HG02884 (cell line): ENCODE results near the gene FAM120B.

ENCODE experiments used
- ATAC-seq: cut with Tn5 transposase; IDR thresholded peaks from one replicate; pipeline ENCODE4 v1.9.1; 2021; ENCODE audit warnings: mild to moderate bottlenecking, moderate library complexity; ENCODE audit not compliant: unreplicated experiment

FAM120B gene

GRCh38 chr6:170453586-170454511 is 147.3 kb downstream of the FAM120B start:
- no peak for ATAC-seq

DNA sequence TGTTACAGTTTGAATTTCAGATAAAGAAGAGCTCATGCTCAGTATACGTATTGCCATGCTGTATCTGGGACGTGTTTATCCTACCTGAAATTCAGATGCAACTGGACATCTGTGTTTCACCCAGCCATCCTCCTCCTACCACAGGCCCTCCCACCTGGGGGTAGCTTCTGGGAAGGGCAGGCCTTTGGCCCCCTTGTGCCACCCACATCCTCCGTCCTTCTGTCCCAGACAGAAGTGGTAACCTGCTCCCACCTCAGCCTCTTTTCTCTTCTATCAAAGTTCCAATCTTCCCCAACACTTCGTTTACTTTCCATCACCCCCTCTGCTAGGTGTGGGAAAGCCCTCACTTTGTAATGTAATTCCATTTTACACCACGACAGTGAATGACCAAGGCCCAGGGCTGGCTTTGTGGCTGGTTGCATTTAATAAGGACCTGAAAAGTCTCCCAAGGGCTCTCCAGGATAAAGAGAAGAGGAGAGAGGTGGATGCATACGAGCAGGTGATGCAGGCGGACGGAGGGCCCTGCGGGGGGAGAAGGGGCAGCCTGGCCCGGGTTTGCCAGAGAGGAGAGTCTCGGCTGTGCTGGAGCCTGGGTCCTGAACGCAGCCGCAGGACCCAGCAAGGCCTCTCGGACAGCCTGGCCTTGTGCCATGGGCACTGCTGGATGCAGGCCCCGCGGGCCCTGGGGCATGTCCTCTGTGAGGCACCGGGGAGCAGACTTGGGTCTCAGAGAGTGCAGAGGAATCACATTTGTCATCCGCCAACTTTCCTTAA is 148.1 kb downstream of the FAM120B start:
- no peak for ATAC-seq

GRCh38 chr6:170455335-170455979 is 148.9 kb downstream of the FAM120B start:
- ATAC-seq, result no peak

DNA sequence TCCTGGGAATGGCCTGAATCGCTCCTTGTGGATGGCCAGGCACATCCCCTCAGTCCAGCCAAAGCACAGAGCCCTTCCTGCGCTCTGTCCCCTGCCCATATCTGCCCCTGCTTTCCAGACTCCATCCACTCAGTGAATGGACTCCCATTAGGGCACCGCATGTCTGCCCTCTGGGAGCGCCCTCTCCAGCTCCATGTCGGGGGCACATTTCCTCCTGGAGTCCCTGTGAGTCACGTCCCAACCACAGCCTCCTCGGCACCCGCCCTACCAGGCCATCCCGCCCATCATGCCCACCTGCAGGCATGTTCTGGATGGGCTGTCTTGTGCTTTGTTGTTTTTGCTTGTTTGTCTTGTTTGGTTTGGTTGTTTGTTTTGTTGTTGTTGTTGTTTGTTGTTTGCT is 149.8 kb downstream of the FAM120B start:
- ATAC-seq, result no peak
